ENCODE results near the gene SLC25A33.
"Not testable (repeated sequence)": the region's sequence is repeated elsewhere in the genome, so short reads cannot be mapped to it uniquely, and the experiment has no call there.

The SLC25A33 gene

GRCh38 chr1:9625030-9625429, 85.8 kb downstream of the SLC25A33 start:
- not testable (repeated sequence) for H3K27ac ChIP-seq (ENCODE audit: low read length, poor library complexity, severe bottlenecking); DNase-seq; H2BK15ac ChIP-seq (ENCODE audit: low read depth, poor library complexity, severe bottlenecking); H3K4me2 ChIP-seq (ENCODE audit: low read length, poor library complexity, severe bottlenecking); H3K79me1 ChIP-seq (replicated peaks; ENCODE audit: low read length, poor library complexity, severe bottlenecking); H4K8ac ChIP-seq (ENCODE audit: low read length); H3K9ac ChIP-seq (ENCODE audit: low read length); H3K14ac ChIP-seq (ENCODE audit: low read length in 2 of 2); H3K4me3 ChIP-seq (ENCODE audit: insufficient read depth in 1 of 2, low read depth in 1 of 2, low read length in 2 of 2); H3K18ac ChIP-seq (ENCODE audit: low read depth in 1 of 2, low read length in 2 of 2); H4K91ac ChIP-seq (ENCODE audit: low read length); H2AFZ ChIP-seq (ENCODE audit: low read depth, low read length); H2BK5ac ChIP-seq (ENCODE audit: low read depth, low read length, poor library complexity, severe bottlenecking); H3K4ac ChIP-seq (ENCODE audit: low read depth in 1 of 2, low read length in 2 of 2); H3K23ac ChIP-seq (ENCODE audit: low read length in 2 of 2); H2BK12ac ChIP-seq (ENCODE audit: low read length in 2 of 2); H3K9me3 ChIP-seq (ENCODE audit: control insufficient read depth, low read length); H2BK120ac ChIP-seq (ENCODE audit: low read depth, low read length); H3K36me3 ChIP-seq (ENCODE audit: control insufficient read depth in 1 of 2, insufficient read depth in 2 of 2, low read depth in 1 of 2, low read length in 2 of 2); H2AK5ac ChIP-seq (ENCODE audit: low read length, severe bottlenecking)
- peaks cover 0 to 34% of the 10 kb centered on the region in 2 experiments for H3K27me3 ChIP-seq (ENCODE audit: control insufficient read depth in 1 of 2, insufficient read depth in 1 of 2, low read length in 2 of 2)
- peaks cover 14% of the 10 kb centered on the region for H3K4me1 ChIP-seq (ENCODE audit: control insufficient read depth, insufficient read depth, low read depth, low read length)
- 100% methylated on average over 1 of the region's 3 CpGs for WGBS

- no peaks in the 10 kb centered on the region for H3K36me3 ChIP-seq (ENCODE audit: control insufficient read depth in 1 of 2, insufficient read depth in 2 of 2, low read depth in 1 of 2, low read length in 2 of 2)
- H3K18ac ChIP-seq (ENCODE audit: low read depth in 1 of 2, low read length in 2 of 2): no peak overlapping the region
- no peaks in the 10 kb centered on the region for H3K79me1 ChIP-seq (replicated peaks; ENCODE audit: low read length, poor library complexity, severe bottlenecking)
- no peak overlapping the region for H2BK12ac ChIP-seq (ENCODE audit: low read length in 2 of 2)
- no peak overlapping the region for H2BK5ac ChIP-seq (ENCODE audit: low read depth, low read length, poor library complexity, severe bottlenecking)
- no peak overlapping the region for H3K27ac ChIP-seq (ENCODE audit: low read length, poor library complexity, severe bottlenecking)
- H2BK120ac ChIP-seq (ENCODE audit: low read depth, low read length): no peak overlapping the region
- H3K4me3 ChIP-seq (ENCODE audit: insufficient read depth in 1 of 2, low read depth in 1 of 2, low read length in 2 of 2): no peak overlapping the region
- DNase-seq: no peak
- H2AK5ac ChIP-seq (ENCODE audit: low read length, severe bottlenecking): no peak overlapping the region
- H2AFZ ChIP-seq (ENCODE audit: low read depth, low read length): no peak overlapping the region
- H3K27me3 ChIP-seq (ENCODE audit: control insufficient read depth in 1 of 2, insufficient read depth in 1 of 2, low read length in 2 of 2): peaks cover 0 to 42% of the 10 kb centered on the region in 2 experiments
- no peak overlapping the region for H3K14ac ChIP-seq (ENCODE audit: low read length in 2 of 2)
- H3K4me2 ChIP-seq (ENCODE audit: low read length, poor library complexity, severe bottlenecking): no peak overlapping the region
- no peak overlapping the region for H4K8ac ChIP-seq (ENCODE audit: low read length)
- H3K23ac ChIP-seq (ENCODE audit: low read length in 2 of 2): no peak overlapping the region
- H2BK15ac ChIP-seq (ENCODE audit: low read depth, poor library complexity, severe bottlenecking): no peak overlapping the region
- peak overlapping the region; percentile 47 for H4K91ac ChIP-seq (ENCODE audit: low read length)
- peaks cover 14% of the 10 kb centered on the region for H3K4me1 ChIP-seq (ENCODE audit: control insufficient read depth, insufficient read depth, low read depth, low read length)
- WGBS: 91% methylated on average over 9 of the region's 9 CpGs
- H3K9me3 ChIP-seq (ENCODE audit: control insufficient read depth, low read length): no peaks in the 10 kb centered on the region
- H3K9ac ChIP-seq (ENCODE audit: low read length): no peak overlapping the region
- no peak overlapping the region for H3K4ac ChIP-seq (ENCODE audit: low read depth in 1 of 2, low read length in 2 of 2)
These were observed 86.9 kb downstream of the SLC25A33 start for GRCh38 chr1:9626201-9626608.

- Histone ChIP-seq H2BK12ac (ENCODE audit: low read length in 2 of 2) (no peak overlapping the region), H3K27me3 (ENCODE audit: control insufficient read depth in 1 of 2, insufficient read depth in 1 of 2, low read length in 2 of 2) (peaks cover 0 to 42% of the 10 kb centered on the region in 2 experiments), H2BK120ac (ENCODE audit: low read depth, low read length) (no peak overlapping the region), H3K79me1 (replicated peaks; ENCODE audit: low read length, poor library complexity, severe bottlenecking) (no peaks in the 10 kb centered on the region), H4K91ac (ENCODE audit: low read length) (no peak overlapping the region), H2BK15ac (ENCODE audit: low read depth, poor library complexity, severe bottlenecking) (no peak overlapping the region), H3K4me1 (ENCODE audit: control insufficient read depth, insufficient read depth, low read depth, low read length) (peaks cover 14% of the 10 kb centered on the region), H3K36me3 (ENCODE audit: control insufficient read depth in 1 of 2, insufficient read depth in 2 of 2, low read depth in 1 of 2, low read length in 2 of 2) (no peaks in the 10 kb centered on the region), H2BK5ac (ENCODE audit: low read depth, low read length, poor library complexity, severe bottlenecking) (no peak overlapping the region), H3K9me3 (ENCODE audit: control insufficient read depth, low read length) (no peaks in the 10 kb centered on the region), H3K4ac (ENCODE audit: low read depth in 1 of 2, low read length in 2 of 2) (no peak overlapping the region), H3K9ac (ENCODE audit: low read length) (no peak overlapping the region), H3K23ac (ENCODE audit: low read length in 2 of 2) (no peak overlapping the region), H2AFZ (ENCODE audit: low read depth, low read length) (no peak overlapping the region), H3K4me3 (ENCODE audit: insufficient read depth in 1 of 2, low read depth in 1 of 2, low read length in 2 of 2) (no peak overlapping the region), H2AK5ac (ENCODE audit: low read length, severe bottlenecking) (no peak overlapping the region), H3K18ac (ENCODE audit: low read depth in 1 of 2, low read length in 2 of 2) (no peak overlapping the region), H4K8ac (ENCODE audit: low read length) (no peak overlapping the region), H3K4me2 (ENCODE audit: low read length, poor library complexity, severe bottlenecking) (no peak overlapping the region), H3K27ac (ENCODE audit: low read length, poor library complexity, severe bottlenecking) (no peak overlapping the region), H3K14ac (ENCODE audit: low read length in 2 of 2) (no peak overlapping the region)
- DNase-seq: no peak
- 79% methylated on average over 21 of the region's 23 CpGs for WGBS
These were observed 89.5 kb downstream of the SLC25A33 start for GRCh38 chr1:9628541-9629444.

- H3K27ac ChIP-seq (ENCODE audit: low read length, poor library complexity, severe bottlenecking): no peak overlapping the region
- WGBS: 67% methylated on average over 26 of the region's 29 CpGs
These were observed 90.4 kb downstream of the SLC25A33 start for GRCh38 chr1:9629445-9630201.

More at GRCh38 chr1:9629445-9630201, 90.4 kb downstream of the SLC25A33 start:
- Histone ChIP-seq H4K8ac (ENCODE audit: low read length) (no peak overlapping the region), H2AK5ac (ENCODE audit: low read length, severe bottlenecking) (no peak overlapping the region), H3K4me3 (ENCODE audit: insufficient read depth in 1 of 2, low read depth in 1 of 2, low read length in 2 of 2) (no peak overlapping the region), H3K79me1 (replicated peaks; ENCODE audit: low read length, poor library complexity, severe bottlenecking) (no peaks in the 10 kb centered on the region), H2AFZ (ENCODE audit: low read depth, low read length) (no peak overlapping the region), H2BK5ac (ENCODE audit: low read depth, low read length, poor library complexity, severe bottlenecking) (no peak overlapping the region), H3K4ac (ENCODE audit: low read depth in 1 of 2, low read length in 2 of 2) (no peak overlapping the region), H3K9me3 (ENCODE audit: control insufficient read depth, low read length) (peaks cover 5% of the 10 kb centered on the region), H3K23ac (ENCODE audit: low read length in 2 of 2) (no peak overlapping the region), H4K91ac (ENCODE audit: low read length) (no peak overlapping the region), H2BK15ac (ENCODE audit: low read depth, poor library complexity, severe bottlenecking) (no peak overlapping the region), H3K4me1 (ENCODE audit: control insufficient read depth, insufficient read depth, low read depth, low read length) (peaks cover 14% of the 10 kb centered on the region), H3K4me2 (ENCODE audit: low read length, poor library complexity, severe bottlenecking) (no peak overlapping the region), H3K9ac (ENCODE audit: low read length) (no peak overlapping the region), H2BK12ac (ENCODE audit: low read length in 2 of 2) (no peak overlapping the region), H2BK120ac (ENCODE audit: low read depth, low read length) (no peak overlapping the region), H3K27me3 (ENCODE audit: control insufficient read depth in 1 of 2, insufficient read depth in 1 of 2, low read length in 2 of 2) (peaks cover 0 to 39% of the 10 kb centered on the region in 2 experiments), H3K36me3 (ENCODE audit: control insufficient read depth in 1 of 2, insufficient read depth in 2 of 2, low read depth in 1 of 2, low read length in 2 of 2) (no peaks in the 10 kb centered on the region), H3K14ac (ENCODE audit: low read length in 2 of 2) (no peak overlapping the region), H3K18ac (ENCODE audit: low read depth in 1 of 2, low read length in 2 of 2) (no peak overlapping the region)
- no peak for DNase-seq

Measured in mesenchymal stem cell (in vitro differentiated cells and primary cell).